SK-N-SH (cell line): ENCODE measurements around the gene BEST2. TPM values are rescaled to one million over a fixed set of nuclear protein-coding genes. Genes with fewer than 3 reads are reported as not detected.
A peak's percentile ranks its signal among the peaks of the same experiment; 100 is the strongest.

Source experiments
- CTCF ChIA-PET: fragments of 300-600, 350-600 bp; formaldehyde crosslinking; extraction: SDS; loops from one replicate; lab custom pipeline; 2021; lab: Yijun Ruan, JAX
- POLR2A ChIA-PET: fragments of 350-600 bp; sonication (Branson Sonifier 250); formaldehyde crosslinking; extraction: SDS; loops from one replicate; lab custom pipeline; 2020; ENCODE audit warnings: antibody characterized with exemption, inconsistent platforms; lab: Yijun Ruan, JAX
- DNase-seq: peaks from one replicate; pipeline ENCODE4 v3.0.0; 2012
- H2AFZ ChIP-seq: fragments of 200-600 bp; sonication (generic); 2 replicates; pipeline ENCODE4 v1.8.1; 2016; ENCODE audit warnings: antibody characterized with exemption, mild to moderate bottlenecking, low read depth
- H3F3A ChIP-seq: fragments of 200-600 bp; sonication (generic); replicated peaks from 2 replicates; pipeline ENCODE3; 2016; ENCODE audit warnings: antibody characterized with exemption, mild to moderate bottlenecking; ENCODE audit not compliant: insufficient read depth
- H3K27ac ChIP-seq, 2 experiments: fragments of 200-500 bp in 1 of 2; fragments of 200-600 bp in 1 of 2; sonication (Bioruptor generic) in 1 of 2; sonication (generic), shearing (Covaris generic) in 1 of 2; 2 replicates each; pipeline versions ENCODE4 v1.5.1 to v1.6.1; 2014 to 2016; ENCODE audit warnings: low read depth in 2 of 2, inconsistent platforms in 1 of 2, low read length in 1 of 2, mild to moderate bottlenecking in 1 of 2, mixed read lengths in 1 of 2
- H3K27me3 ChIP-seq: fragments of 200-600 bp; sonication (generic), shearing (Covaris generic); 2 replicates; pipeline ENCODE4 v1.6.1; 2016; ENCODE audit warnings: mixed run types; ENCODE audit not compliant: insufficient read depth
- H3K36me3 ChIP-seq, 2 experiments: fragments of 200-500 bp in 1 of 2; fragments of 200-600 bp in 1 of 2; sonication (Bioruptor generic) in 1 of 2; sonication (generic) in 1 of 2; replicated peaks in 1 of 2; 2 replicates each; pipeline versions ENCODE3 to v1.5.1; 2014 to 2016; ENCODE audit warnings: low read length in 1 of 2, mild to moderate bottlenecking in 1 of 2; ENCODE audit not compliant: insufficient read depth in 2 of 2, control insufficient read depth in 1 of 2
- H3K4me1 ChIP-seq, 2 experiments: fragments of 200-500 bp in 1 of 2; fragments of 200-600 bp in 1 of 2; sonication (Bioruptor generic) in 1 of 2; sonication (generic), shearing (Covaris generic) in 1 of 2; 2 replicates each; pipeline versions ENCODE4 v1.5.1 to v1.6.1; 2014 to 2016; ENCODE audit warnings: low read depth in 1 of 2, low read length in 1 of 2, mixed run types in 1 of 2; ENCODE audit not compliant: insufficient read depth in 2 of 2, control insufficient read depth in 1 of 2
- H3K4me2 ChIP-seq: fragments of 200-600 bp; sonication (generic), shearing (Covaris generic); 2 replicates; pipeline ENCODE4 v1.6.1; 2017; ENCODE audit warnings: mixed run types
- H3K4me3 ChIP-seq, 2 experiments: fragments of 200-500 bp in 1 of 2; fragments of 200-600 bp in 1 of 2; sonication (Bioruptor generic) in 1 of 2; sonication (generic), shearing (Covaris generic) in 1 of 2; 2 replicates each; pipeline versions ENCODE4 v1.5.1 to v1.8.1; 2014 to 2016; ENCODE audit warnings: low read depth in 2 of 2, inconsistent platforms in 1 of 2, low read length in 1 of 2, mild to moderate bottlenecking in 1 of 2, mixed read lengths in 1 of 2, moderate library complexity in 1 of 2
- H3K79me2 ChIP-seq: fragments of 200-600 bp; sonication (generic); 2 replicates; pipeline ENCODE4 v1.8.1; 2017; ENCODE audit warnings: mild to moderate bottlenecking; ENCODE audit not compliant: insufficient read depth
- H3K9ac ChIP-seq: fragments of 200-600 bp; sonication (generic); 2 replicates; pipeline ENCODE4 v1.6.1; 2017; ENCODE audit warnings: mixed run types
- H3K9me2 ChIP-seq: fragments of 200-600 bp; sonication (generic); 2 replicates; pipeline ENCODE4 v1.6.1; 2017; ENCODE audit warnings: mixed run types
- H3K9me3 ChIP-seq: fragments of 200-600 bp; sonication (generic); 2 replicates; pipeline ENCODE4 v1.6.1; 2017; ENCODE audit warnings: mixed run types, mild to moderate bottlenecking, moderate library complexity
- H4K20me1 ChIP-seq: fragments of 200-600 bp; sonication (generic); 2 replicates; pipeline ENCODE4 v1.6.1; 2017; ENCODE audit warnings: mild to moderate bottlenecking, mixed run types; ENCODE audit not compliant: insufficient read depth
- CHD2 ChIP-seq: fragments of 150-350 bp; IDR thresholded peaks from 2 replicates; pipeline ENCODE4 v1.6.1; 2018; ENCODE audit warnings: low read length; ENCODE audit not compliant: partially characterized antibody
- ELF1 ChIP-seq: IDR thresholded peaks from 2 replicates; pipeline ENCODE4 v1.4.0; 2012
- EP300 ChIP-seq, 2 experiments: IDR thresholded peaks; 2 replicates each; pipeline versions ENCODE4 v1.4.0 to v1.6.1; 2012; ENCODE audit warnings: borderline replicate concordance in 1 of 2, low read depth in 1 of 2, low read length in 1 of 2
- FOSL2 ChIP-seq: IDR thresholded peaks from 2 replicates; pipeline ENCODE4 v1.4.0; 2012; ENCODE audit warnings: low read depth, mild to moderate bottlenecking, moderate library complexity, borderline replicate concordance
- FOXM1 ChIP-seq: IDR thresholded peaks from 2 replicates; pipeline ENCODE4 v1.4.0; 2012; ENCODE audit warnings: low read depth, mild to moderate bottlenecking
- GATA2 ChIP-seq: sonication (generic); formaldehyde crosslinking; IDR thresholded peaks from 2 replicates; pipeline ENCODE4 v1.5.0; 2020; ENCODE audit warnings: mild to moderate bottlenecking, missing genetic modification reagents
- JUND ChIP-seq: IDR thresholded peaks from 2 replicates; pipeline ENCODE4 v1.4.0; 2012
- MXI1 ChIP-seq: IDR thresholded peaks from 2 replicates; pipeline ENCODE4 v1.6.1; 2012; ENCODE audit warnings: mild to moderate bottlenecking, low read depth, low read length, improper control_type of control experiment
- NRF1 ChIP-seq: IDR thresholded peaks from 2 replicates; pipeline ENCODE4 v1.6.1; 2012; ENCODE audit warnings: low read depth, mild to moderate bottlenecking, low read length
- RCOR1 ChIP-seq: fragments of 150-350 bp; IDR thresholded peaks from 2 replicates; pipeline ENCODE4 v1.6.1; 2017; ENCODE audit warnings: antibody characterized with exemption, low read length
- SIN3A ChIP-seq: IDR thresholded peaks from 2 replicates; pipeline ENCODE4 v1.6.1; 2012; ENCODE audit warnings: low read depth, mild to moderate bottlenecking, low read length, moderate library complexity, borderline replicate concordance
- SMC3 ChIP-seq: IDR thresholded peaks from 2 replicates; pipeline ENCODE4 v1.6.1; 2012; ENCODE audit warnings: low read depth, low read length, improper control_type of control experiment
- TAF1 ChIP-seq: IDR thresholded peaks from 2 replicates; pipeline ENCODE4 v1.6.1; 2012; ENCODE audit warnings: low read depth, mild to moderate bottlenecking, low read length, moderate library complexity, borderline replicate concordance
- TCF12 ChIP-seq: IDR thresholded peaks from 2 replicates; pipeline ENCODE4 v1.4.0; 2012
- TEAD4 ChIP-seq: IDR thresholded peaks from 2 replicates; pipeline ENCODE4 v1.4.0; 2012; ENCODE audit warnings: mild to moderate bottlenecking, borderline replicate concordance; ENCODE audit not compliant: insufficient read depth
- WGBS: methylation state at CpG from one replicate; pipeline ENCODE4 v1.1.6; 2017; ENCODE audit warnings: low lambda C conversion rate; 5-methylcytosine and 5-hydroxymethylcytosine counted together
- polyA plus RNA-seq, 3 experiments: library from polyadenylated mRNA; depleted of rRNA; stranded (reverse); fragments of >200 nt; gene quantifications; 2 replicates each; pipeline ENCODE4 v1.2.3, GENCODE V29; 2012
- TF ChIP-seq, protein P1 (sequence below): fragments of 200-600 bp; sonication (generic); IDR thresholded peaks from 2 replicates; pipeline ENCODE4 v1.6.1; 2017; ENCODE audit warnings: antibody characterized with exemption, mild to moderate bottlenecking, moderate library complexity
- TF ChIP-seq, protein P2 (sequence below): IDR thresholded peaks from 2 replicates; pipeline ENCODE4 v1.4.0; 2012; ENCODE audit warnings: low read depth

The BEST2 gene
- polyA plus RNA-seq, 1 of the 3 experiments (the other 2 are of a cell fraction): not detected

DNA sequence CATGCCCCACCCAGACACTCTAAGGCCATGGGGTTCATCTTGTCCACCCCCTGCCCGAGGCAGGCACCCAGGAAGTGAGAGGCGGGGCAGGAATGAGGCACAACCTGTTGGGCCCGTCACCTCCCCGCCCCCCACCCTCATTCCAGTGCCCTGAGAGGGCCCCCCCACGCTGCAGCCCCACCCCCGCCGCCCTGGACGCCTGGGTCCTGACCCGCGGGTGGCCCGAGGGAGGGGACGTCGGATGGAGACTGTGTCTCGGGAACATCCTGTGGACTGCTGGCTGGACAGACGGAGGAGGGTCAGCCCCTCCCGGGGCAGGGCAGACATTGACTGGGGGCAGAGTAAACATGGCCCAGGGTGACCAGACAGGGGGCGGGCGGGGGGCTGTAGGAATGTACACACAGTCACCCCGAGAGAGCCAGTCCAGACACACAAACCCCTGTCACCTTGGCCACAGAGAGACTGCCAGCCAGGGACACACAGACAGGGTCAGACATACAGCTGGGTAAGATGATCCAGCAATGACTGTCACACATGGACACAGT is 32.3 kb downstream of the BEST2 start (continued):
- TF ChIP-seq, protein P1, sequence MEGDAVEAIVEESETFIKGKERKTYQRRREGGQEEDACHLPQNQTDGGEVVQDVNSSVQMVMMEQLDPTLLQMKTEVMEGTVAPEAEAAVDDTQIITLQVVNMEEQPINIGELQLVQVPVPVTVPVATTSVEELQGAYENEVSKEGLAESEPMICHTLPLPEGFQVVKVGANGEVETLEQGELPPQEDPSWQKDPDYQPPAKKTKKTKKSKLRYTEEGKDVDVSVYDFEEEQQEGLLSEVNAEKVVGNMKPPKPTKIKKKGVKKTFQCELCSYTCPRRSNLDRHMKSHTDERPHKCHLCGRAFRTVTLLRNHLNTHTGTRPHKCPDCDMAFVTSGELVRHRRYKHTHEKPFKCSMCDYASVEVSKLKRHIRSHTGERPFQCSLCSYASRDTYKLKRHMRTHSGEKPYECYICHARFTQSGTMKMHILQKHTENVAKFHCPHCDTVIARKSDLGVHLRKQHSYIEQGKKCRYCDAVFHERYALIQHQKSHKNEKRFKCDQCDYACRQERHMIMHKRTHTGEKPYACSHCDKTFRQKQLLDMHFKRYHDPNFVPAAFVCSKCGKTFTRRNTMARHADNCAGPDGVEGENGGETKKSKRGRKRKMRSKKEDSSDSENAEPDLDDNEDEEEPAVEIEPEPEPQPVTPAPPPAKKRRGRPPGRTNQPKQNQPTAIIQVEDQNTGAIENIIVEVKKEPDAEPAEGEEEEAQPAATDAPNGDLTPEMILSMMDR: no peak
- no peak for TF ChIP-seq TCF12
- TF ChIP-seq TEAD4: no peak
- no peak for TF ChIP-seq ELF1
- no peak for TF ChIP-seq SIN3A
- TF ChIP-seq TAF1: no peak
- TF ChIP-seq JUND: no peak

DNA sequence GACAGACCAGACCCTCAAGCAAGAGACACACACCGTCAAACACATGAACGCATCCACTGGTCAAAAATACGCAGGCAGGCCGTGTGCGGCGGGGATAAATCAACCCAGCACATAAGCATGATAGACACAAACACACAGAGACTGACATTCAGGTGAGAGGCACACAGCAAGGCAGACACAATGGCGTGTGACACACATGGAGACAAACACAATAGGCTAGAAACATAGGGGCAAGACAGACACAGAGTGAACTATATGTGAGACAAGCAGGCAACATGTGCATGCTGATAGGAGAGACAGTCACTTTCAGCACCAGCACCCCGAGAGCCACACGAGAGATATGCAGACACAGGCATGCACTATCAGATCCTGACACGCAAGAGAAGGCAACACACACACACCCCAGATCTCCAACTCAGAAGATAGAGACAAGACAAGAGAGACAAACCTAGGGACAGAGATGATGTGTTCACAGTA is 32.8 kb downstream of the BEST2 start:
- H3F3A ChIP-seq: peaks cover 71% of the 10 kb centered on the region
- peak overlapping the region; percentile 97 to 98 for H3K27ac ChIP-seq
- H3K9me3 ChIP-seq: no peaks in the 10 kb centered on the region
- H3K36me3 ChIP-seq: no peaks in the 10 kb centered on the region
- ChIA-PET CTCF (no interaction called here), POLR2A (interaction anchor here (0.8 kb wide), 1 partner anchor 8 kb away, joined by 4 read pairs; no protein-coding TSS in a partner anchor)
- H3K9me2 ChIP-seq: no peaks in the 10 kb centered on the region
- DNase-seq: no peak
- 65% methylated on average over 10 of the region's 10 CpGs for WGBS
- no peak overlapping the region for H3K9ac ChIP-seq
- no peaks in the 10 kb centered on the region for H3K79me2 ChIP-seq
- TF ChIP-seq EP300 (IDR thresholded peaks at IDR 0.05; ENCODE audit: borderline replicate concordance in 1 of 2, low read depth in 1 of 2, low read length in 1 of 2) (peak in 1 of 2 experiments; percentile 36; a peak in 1 of 4 replicates), CHD2 (no peak), GATA2 (CRISPR knock-in tag) (peak; percentile 71), NRF1 (no peak), MXI1 (peak; percentile 91; the same call in 1 of the 2 replicates), FOXM1 (no peak), RCOR1 (0 out of 2 replicates have a peak, but pooled peaks have one; percentile 1), FOSL2 (no peak), SMC3 (peak; percentile 0; the same call in 1 of the 2 replicates)
- TF ChIP-seq, protein P2, sequence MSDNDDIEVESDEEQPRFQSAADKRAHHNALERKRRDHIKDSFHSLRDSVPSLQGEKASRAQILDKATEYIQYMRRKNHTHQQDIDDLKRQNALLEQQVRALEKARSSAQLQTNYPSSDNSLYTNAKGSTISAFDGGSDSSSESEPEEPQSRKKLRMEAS: no peak
- H3K4me1 ChIP-seq: peaks cover 47 to 68% of the 10 kb centered on the region in 2 experiments
- no peak overlapping the region for H3K4me2 ChIP-seq
- no peaks in the 10 kb centered on the region for H3K27me3 ChIP-seq
- H3K4me3 ChIP-seq: no peak overlapping the region
- H2AFZ ChIP-seq: no peak overlapping the region
- no peaks in the 10 kb centered on the region for H4K20me1 ChIP-seq
